Airway epithelial cell (primary cell): Measurements from ENCODE around the gene CEP89. TPM values are rescaled to one million over a fixed set of nuclear protein-coding genes. Genes with fewer than 3 reads are reported as not detected.

ENCODE experiments used
- total RNA-seq: library from RNA; depleted of rRNA; stranded (reverse); fragments of >200 nt; gene quantifications from 2 replicates; pipeline ENCODE4 v1.2.3, GENCODE V29; 2015

The CEP89 gene
- 13.5 and 21.1 TPM in 2 replicates for total RNA-seq

DNA sequence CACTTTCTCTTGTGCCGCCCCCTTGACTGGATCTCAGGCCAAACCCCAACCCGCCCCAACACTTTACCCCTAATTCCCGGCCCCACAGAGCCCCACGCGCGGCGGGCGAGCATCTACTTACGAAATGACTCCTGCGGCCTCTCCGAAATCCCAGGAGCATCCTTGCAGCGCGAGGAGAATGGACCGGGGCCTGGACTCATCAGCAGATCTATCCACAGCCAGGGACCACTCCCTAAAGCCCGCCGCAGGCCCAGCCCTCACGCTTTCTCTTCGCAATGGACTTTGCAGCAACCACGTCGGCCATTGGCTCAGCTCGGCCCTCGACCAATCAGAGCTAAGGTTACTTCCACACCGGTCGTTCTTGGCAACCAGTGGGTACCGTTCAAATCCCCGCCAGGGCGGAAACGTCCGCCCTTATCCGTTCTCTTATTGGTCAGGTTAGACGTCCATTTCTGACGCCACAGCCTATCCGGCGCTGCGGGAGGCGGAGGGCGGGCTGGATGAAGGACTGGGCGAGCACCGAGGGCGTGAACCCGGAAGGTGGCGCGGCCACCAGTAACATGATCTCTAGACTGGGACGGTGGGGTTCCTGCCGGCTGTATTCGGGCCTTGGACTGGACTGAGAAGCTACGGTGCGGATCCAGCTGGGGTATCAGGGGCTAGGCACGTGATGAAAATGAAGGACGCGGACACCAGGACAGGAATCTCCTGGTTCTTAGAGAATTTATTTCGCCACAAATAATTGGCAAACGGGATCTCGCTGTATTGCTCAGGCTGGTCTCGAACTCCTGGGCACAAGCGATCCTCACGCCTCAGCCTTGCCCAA, at the start of gene CEP89, which contains the start of gene FAAP24:
Gene CEP89 (minus strand): TSS at position 244 of the 826 bp plus-strand sequence. CDS start 84 bp downstream, at position 160.
Gene FAAP24 (plus strand): TSS at position 528 of the 826 bp plus-strand sequence. CDS start 955 bp downstream, outside the sequence.

DNA sequence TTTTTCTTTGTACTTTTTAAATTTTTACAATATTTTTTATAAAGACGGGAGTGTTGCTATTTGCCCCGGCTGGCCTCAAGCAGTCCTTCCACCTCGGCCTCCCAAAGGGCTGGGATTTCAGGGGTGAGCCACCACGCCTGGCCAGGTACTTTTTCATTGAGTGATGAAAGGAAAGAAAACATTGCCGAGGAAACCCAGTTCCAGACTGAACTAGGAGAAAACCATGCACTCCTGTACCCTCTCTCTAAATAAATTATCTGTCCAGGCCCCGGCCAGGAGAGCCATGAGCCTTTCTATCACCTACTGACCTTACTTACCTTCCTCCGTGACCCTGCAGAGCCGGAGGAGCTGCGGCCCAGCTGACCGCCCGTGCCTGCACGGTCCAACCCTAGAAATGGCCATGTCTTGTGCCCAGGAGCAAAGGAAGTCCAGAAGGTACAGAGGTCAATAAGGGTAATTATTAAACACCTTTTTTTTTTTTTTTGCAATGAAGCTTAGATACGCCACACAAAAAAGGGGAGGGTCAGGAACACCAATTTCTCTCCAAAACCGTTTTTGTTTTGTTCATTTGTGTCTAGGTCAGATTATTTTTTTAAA, 102.3 kb downstream of the CEP89 start, which contains the start of gene SLC7A9:
Gene SLC7A9 (minus strand): TSS at position 399 of the 597 bp plus-strand sequence. CDS start 1,233 bp downstream, outside the sequence.

Other genes starting within 250 kb of the CEP89 start
- not detected in 2 replicates for gene SLC7A9, start 102.2 kb downstream of the CEP89 start, total RNA-seq
- 3.5 and 4.2 TPM in 2 replicates for gene FAAP24, start 284 bp upstream of the CEP89 start, total RNA-seq
- gene RHPN2, start 92.9 kb upstream of the CEP89 start, total RNA-seq, result 13.1 and 13.5 TPM in 2 replicates
- 4.1 and 6.6 TPM in 2 replicates for gene GPATCH1, start 109.2 kb upstream of the CEP89 start, total RNA-seq
- gene WDR88, start 160.2 kb upstream of the CEP89 start, total RNA-seq, result not detected in 2 replicates
- 17.4 and 23.1 TPM in 2 replicates for gene LRP3, start 222.4 kb upstream of the CEP89 start, total RNA-seq